Measurements from ENCODE around the gene ISL2.

GRCh38 chr15:76299786-76300185 lies 36.8 kb upstream of the ISL2 start:
- TF ChIP-seq CTCF (IDR thresholded peaks at IDR 0.05) (no peak), POLR2AphosphoS5 (IDR thresholded peaks at IDR 0.05; ENCODE audit: insufficient read depth in 1 of 2, low read depth in 1 of 2) (no peak), POLR2A (IDR thresholded peaks at IDR 0.05) (no peak)
